HG03045 (cell line): ENCODE measurements around the gene RABEP1.
A peak's percentile ranks its signal among the peaks of the same experiment; 100 is the strongest.
"Not testable (repeated sequence)": the region's sequence is repeated elsewhere in the genome, so short reads cannot be mapped to it uniquely, and the experiment has no call there.

Experiments
- ATAC-seq: cut with Tn5 transposase; IDR thresholded peaks from one replicate; pipeline ENCODE4 v1.9.1; 2021; ENCODE audit warnings: mild to moderate bottlenecking, moderate library complexity; ENCODE audit not compliant: unreplicated experiment

Gene RABEP1

GRCh38 chr17:5281814-5282641 is at the start of gene RABEP1:
Gene RABEP1 (plus strand): TSS chr17:5282284. CDS start chr17:5282487, 203 bp downstream.
- ATAC-seq: peak; percentile 75

GRCh38 chr17:5233492-5233891 is 48.6 kb upstream of the RABEP1 start:
- not testable (repeated sequence) for ATAC-seq

- peak; percentile 59 for ATAC-seq
These were observed 47.2 kb upstream of the RABEP1 start, which contains the start of gene SCIMP for GRCh38 chr17:5234645-5235576. Gene SCIMP (minus strand): TSS chr17:5234860. CDS start chr17:5234755, 105 bp downstream.

- no peak for ATAC-seq
These were observed 45.0 kb upstream of the RABEP1 start for GRCh38 chr17:5236938-5237540.

GRCh38 chr17:5237541-5238016 is 44.5 kb upstream of the RABEP1 start:
- no peak for ATAC-seq

GRCh38 chr17:5238333-5238732 is 43.8 kb upstream of the RABEP1 start:
- no peak for ATAC-seq

- not testable (repeated sequence) for ATAC-seq
These were observed 42.3 kb upstream of the RABEP1 start for GRCh38 chr17:5239769-5240168.

GRCh38 chr17:5241861-5242671 is 40.0 kb upstream of the RABEP1 start:
- ATAC-seq: no peak

- no peak for ATAC-seq
These were observed 34.5 kb upstream of the RABEP1 start for GRCh38 chr17:5247621-5248020.

- no peak for ATAC-seq
These were observed 33.1 kb upstream of the RABEP1 start for GRCh38 chr17:5248821-5249479.

GRCh38 chr17:5249615-5250014 is 32.5 kb upstream of the RABEP1 start:
- no peak for ATAC-seq

GRCh38 chr17:5254414-5254813 is 27.7 kb upstream of the RABEP1 start:
- no peak for ATAC-seq

GRCh38 chr17:5254903-5255521 is 27.1 kb upstream of the RABEP1 start:
- ATAC-seq: no peak

GRCh38 chr17:5257124-5257523 is 25.0 kb upstream of the RABEP1 start:
- ATAC-seq: no peak

GRCh38 chr17:5260542-5260941 is 21.5 kb upstream of the RABEP1 start:
- no peak for ATAC-seq

- no peak for ATAC-seq
These were observed 19.6 kb upstream of the RABEP1 start for GRCh38 chr17:5262416-5262991.

- no peak for ATAC-seq
These were observed 18.6 kb upstream of the RABEP1 start for GRCh38 chr17:5263441-5263840.

GRCh38 chr17:5264893-5265292 is 17.2 kb upstream of the RABEP1 start:
- ATAC-seq: no peak
